ENCODE measurements around the gene GAPDHS. TPM values are rescaled to one million over a fixed set of nuclear protein-coding genes. Genes with fewer than 3 reads are reported as not detected.

GAPDHS gene
- total and polyA plus RNA-seq, 2 donors from 2014 or later = not detected

- FAIRE-seq (no peak), DNase-seq (no peak)
- Histone ChIP-seq H3K27me3 (ENCODE audit: control insufficient read depth, insufficient read depth, low read length) (no peaks in the 10 kb centered on the region), H3K9me3 (ENCODE audit: control insufficient read depth in 2 of 3, insufficient read depth in 1 of 3, low read length in 3 of 3) (no peaks in the 10 kb centered on the region), H3K4me1 (ENCODE audit: control insufficient read depth in 2 of 3, insufficient read depth in 2 of 3, low read depth in 1 of 3, low read length in 3 of 3) (no peaks in the 10 kb centered on the region), H3K4me3 (ENCODE audit: low read length in 3 of 3) (no peak overlapping the region), H3K27ac (ENCODE audit: low read depth in 2 of 2, low read length in 2 of 2) (no peak overlapping the region), H3K36me3 (ENCODE audit: control insufficient read depth in 2 of 3, insufficient read depth in 3 of 3, low read length in 3 of 3) (no peaks in the 10 kb centered on the region), H3K9ac (ENCODE audit: low read length in 3 of 3) (no peak overlapping the region)
- intact Hi-C loops (cut with DNase I) = no loop called here
- no peak for TF ChIP-seq CTCF (IDR thresholded peaks at IDR 0.05; ENCODE audit: borderline replicate concordance, extremely low read depth, insufficient read depth)
Measured at GRCh38 chr19:35590875-35591274, 57.6 kb downstream of the GAPDHS start.

GRCh38 chr19:35592226-35592625 lies 59.0 kb downstream of the GAPDHS start:
- intact Hi-C loops (cut with DNase I) = no loop called here

More at GRCh38 chr19:35592226-35592625, 59.0 kb downstream of the GAPDHS start:
- Histone ChIP-seq H3K4me1 (ENCODE audit: control insufficient read depth in 2 of 3, insufficient read depth in 2 of 3, low read depth in 1 of 3, low read length in 3 of 3) (no peaks in the 10 kb centered on the region), H3K4me3 (ENCODE audit: low read length in 3 of 3) (no peak overlapping the region), H3K36me3 (ENCODE audit: control insufficient read depth in 2 of 3, insufficient read depth in 3 of 3, low read length in 3 of 3) (no peaks in the 10 kb centered on the region), H3K27me3 (ENCODE audit: control insufficient read depth, insufficient read depth, low read length) (no peaks in the 10 kb centered on the region), H3K9me3 (ENCODE audit: control insufficient read depth in 2 of 3, insufficient read depth in 1 of 3, low read length in 3 of 3) (no peaks in the 10 kb centered on the region), H3K9ac (ENCODE audit: low read length in 3 of 3) (no peak overlapping the region), H3K27ac (ENCODE audit: low read depth in 2 of 2, low read length in 2 of 2) (no peak overlapping the region)
- no peak for FAIRE-seq
- peak; percentile 30 for TF ChIP-seq CTCF (IDR thresholded peaks at IDR 0.05; ENCODE audit: borderline replicate concordance, extremely low read depth, insufficient read depth)
- DNase-seq = peak in 3 of 5 donors; percentile 32 to 74 (median 65)

Other genes with a start within 250 kb of the GAPDHS start
- 1.1 TPM for gene MAG, start 241.3 kb upstream of the GAPDHS start, total RNA-seq
- 0.41 TPM for gene MAG, start 241.3 kb upstream of the GAPDHS start, polyA plus RNA-seq (ENCODE audit: insufficient read depth, low read depth, low replicate concordance)
- 15.4 TPM for gene CD22, start 204.3 kb upstream of the GAPDHS start, total RNA-seq
- gene CD22, start 204.3 kb upstream of the GAPDHS start, polyA plus RNA-seq (ENCODE audit: insufficient read depth, low read depth, low replicate concordance) = 0.82 TPM
- not detected for gene FFAR1, start 185.6 kb upstream of the GAPDHS start, total RNA-seq
- gene FFAR1, start 185.6 kb upstream of the GAPDHS start, polyA plus RNA-seq (ENCODE audit: insufficient read depth, low read depth, low replicate concordance) = not detected
- gene FFAR3, start 175.0 kb upstream of the GAPDHS start, total RNA-seq = not detected
- gene FFAR3, start 175.0 kb upstream of the GAPDHS start, polyA plus RNA-seq (ENCODE audit: insufficient read depth, low read depth, low replicate concordance) = not detected
- gene GPR42, start 162.4 kb upstream of the GAPDHS start, total RNA-seq = not detected
- gene GPR42, start 162.4 kb upstream of the GAPDHS start, polyA plus RNA-seq (ENCODE audit: insufficient read depth, low read depth, low replicate concordance) = not detected
- 0.22 TPM for gene FFAR2, start 85.2 kb upstream of the GAPDHS start, total RNA-seq
- gene FFAR2, start 85.2 kb upstream of the GAPDHS start, polyA plus RNA-seq (ENCODE audit: insufficient read depth, low read depth, low replicate concordance) = not detected
- not detected for gene KRTDAP, start 43.0 kb upstream of the GAPDHS start, total RNA-seq
- not detected for gene KRTDAP, start 43.0 kb upstream of the GAPDHS start, polyA plus RNA-seq (ENCODE audit: insufficient read depth, low read depth, low replicate concordance)
- 150 TPM for gene DMKN, start 19.8 kb upstream of the GAPDHS start, total RNA-seq
- 137 TPM for gene DMKN, start 19.8 kb upstream of the GAPDHS start, polyA plus RNA-seq (ENCODE audit: insufficient read depth, low read depth, low replicate concordance)
- gene SBSN, start 5.1 kb upstream of the GAPDHS start, total RNA-seq = not detected
- not detected for gene SBSN, start 5.1 kb upstream of the GAPDHS start, polyA plus RNA-seq (ENCODE audit: insufficient read depth, low read depth, low replicate concordance)
- 76.9 TPM for gene TMEM147, start 12.2 kb downstream of the GAPDHS start, total RNA-seq
- gene TMEM147, start 12.2 kb downstream of the GAPDHS start, polyA plus RNA-seq (ENCODE audit: insufficient read depth, low read depth, low replicate concordance) = 233 TPM
- gene ATP4A, start 30.2 kb downstream of the GAPDHS start, total RNA-seq = not detected
- gene ATP4A, start 30.2 kb downstream of the GAPDHS start, polyA plus RNA-seq (ENCODE audit: insufficient read depth, low read depth, low replicate concordance) = not detected
- gene PMIS2, start 52.7 kb downstream of the GAPDHS start, total RNA-seq = not detected
- not detected for gene PMIS2, start 52.7 kb downstream of the GAPDHS start, polyA plus RNA-seq (ENCODE audit: insufficient read depth, low read depth, low replicate concordance)
- 15.9 TPM for gene HAUS5, start 79.3 kb downstream of the GAPDHS start, total RNA-seq
- 6.8 TPM for gene HAUS5, start 79.3 kb downstream of the GAPDHS start, polyA plus RNA-seq (ENCODE audit: insufficient read depth, low read depth, low replicate concordance)
- 77.6 TPM for gene RBM42, start 95.6 kb downstream of the GAPDHS start, total RNA-seq
- gene RBM42, start 95.6 kb downstream of the GAPDHS start, polyA plus RNA-seq (ENCODE audit: insufficient read depth, low read depth, low replicate concordance) = 78.1 TPM
- 0.38 TPM for gene ETV2, start 108.3 kb downstream of the GAPDHS start, total RNA-seq
- gene ETV2, start 108.3 kb downstream of the GAPDHS start, polyA plus RNA-seq (ENCODE audit: insufficient read depth, low read depth, low replicate concordance) = 3.3 TPM
- gene COX6B1, start 114.9 kb downstream of the GAPDHS start, total RNA-seq = 323 TPM
- gene COX6B1, start 114.9 kb downstream of the GAPDHS start, polyA plus RNA-seq (ENCODE audit: insufficient read depth, low read depth, low replicate concordance) = 1,951 TPM
- gene UPK1A, start 133.1 kb downstream of the GAPDHS start, total RNA-seq = not detected
- 0.32 TPM for gene UPK1A, start 133.1 kb downstream of the GAPDHS start, polyA plus RNA-seq (ENCODE audit: insufficient read depth, low read depth, low replicate concordance)
- 1.8 TPM for gene ZBTB32, start 171.1 kb downstream of the GAPDHS start, total RNA-seq
- not detected for gene ZBTB32, start 171.1 kb downstream of the GAPDHS start, polyA plus RNA-seq (ENCODE audit: insufficient read depth, low read depth, low replicate concordance)
- gene KMT2B, start 184.5 kb downstream of the GAPDHS start, total RNA-seq = 40.8 TPM
- gene KMT2B, start 184.5 kb downstream of the GAPDHS start, polyA plus RNA-seq (ENCODE audit: insufficient read depth, low read depth, low replicate concordance) = 14.8 TPM
- gene IGFLR1, start 209.0 kb downstream of the GAPDHS start, total RNA-seq = 22.3 TPM
- 26.0 TPM for gene IGFLR1, start 209.0 kb downstream of the GAPDHS start, polyA plus RNA-seq (ENCODE audit: insufficient read depth, low read depth, low replicate concordance)
- gene U2AF1L4, start 212.0 kb downstream of the GAPDHS start, total RNA-seq = 27.4 TPM
- gene U2AF1L4, start 212.0 kb downstream of the GAPDHS start, polyA plus RNA-seq (ENCODE audit: insufficient read depth, low read depth, low replicate concordance) = 47.7 TPM
- 84.0 TPM for gene PSENEN, start 212.2 kb downstream of the GAPDHS start, total RNA-seq
- 185 TPM for gene PSENEN, start 212.2 kb downstream of the GAPDHS start, polyA plus RNA-seq (ENCODE audit: insufficient read depth, low read depth, low replicate concordance)
- gene LIN37, start 215.1 kb downstream of the GAPDHS start, total RNA-seq = 11.2 TPM
- 11.4 TPM for gene LIN37, start 215.1 kb downstream of the GAPDHS start, polyA plus RNA-seq (ENCODE audit: insufficient read depth, low read depth, low replicate concordance)
- 64.3 TPM for gene HSPB6, start 223.6 kb downstream of the GAPDHS start, total RNA-seq
- gene HSPB6, start 223.6 kb downstream of the GAPDHS start, polyA plus RNA-seq (ENCODE audit: insufficient read depth, low read depth, low replicate concordance) = 53.1 TPM
- gene PROSER3, start 224.7 kb downstream of the GAPDHS start, total RNA-seq = 34.9 TPM
- 2.8 TPM for gene PROSER3, start 224.7 kb downstream of the GAPDHS start, polyA plus RNA-seq (ENCODE audit: insufficient read depth, low read depth, low replicate concordance)
- 18.5 TPM for gene ARHGAP33, start 242.1 kb downstream of the GAPDHS start, total RNA-seq
- gene ARHGAP33, start 242.1 kb downstream of the GAPDHS start, polyA plus RNA-seq (ENCODE audit: insufficient read depth, low read depth, low replicate concordance) = 5.6 TPM

Measured in kidney (tissue), 14 donors.